GM21390 (cell line): ENCODE measurements around the gene LHFPL3.
"Not testable (repeated sequence)": the region's sequence is repeated elsewhere in the genome, so short reads cannot be mapped to it uniquely, and the experiment has no call there.

Experiments
- ATAC-seq: cut with Tn5 transposase; IDR thresholded peaks from one replicate; pipeline ENCODE4 v1.9.1; 2021; ENCODE audit not compliant: unreplicated experiment

LHFPL3 gene

GRCh38 chr7:104480529-104480928, 152.1 kb downstream of the LHFPL3 start:
- ATAC-seq = no peak

- no peak for ATAC-seq
These were observed 154.1 kb downstream of the LHFPL3 start for GRCh38 chr7:104482362-104483037.

GRCh38 chr7:104486931-104487330, 158.5 kb downstream of the LHFPL3 start:
- ATAC-seq = no peak

- no peak for ATAC-seq
These were observed 159.2 kb downstream of the LHFPL3 start for GRCh38 chr7:104487642-104488041.

- no peak for ATAC-seq
These were observed 169.1 kb downstream of the LHFPL3 start for GRCh38 chr7:104497379-104497967.

DNA sequence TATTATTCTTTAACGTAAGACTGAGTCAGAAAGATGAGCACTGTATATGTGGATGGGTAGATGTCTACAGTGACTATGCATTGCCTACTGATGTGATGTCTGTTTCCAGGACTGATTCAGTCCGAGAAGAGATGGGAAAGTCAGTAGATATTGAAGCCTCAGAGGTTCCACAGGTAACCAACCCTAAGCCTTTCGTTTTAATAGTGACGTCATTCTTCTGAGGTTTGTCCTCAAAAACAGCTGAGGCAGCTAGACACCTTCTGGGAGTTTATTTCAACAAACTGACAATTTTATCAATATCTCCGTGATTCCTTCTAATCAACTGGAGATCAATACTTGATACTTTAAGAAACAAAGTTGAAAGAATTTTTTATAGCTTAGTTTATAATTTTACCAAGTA, 171.6 kb downstream of the LHFPL3 start:
- no peak for ATAC-seq

GRCh38 chr7:104509874-104510273, 181.5 kb downstream of the LHFPL3 start:
- ATAC-seq = no peak

GRCh38 chr7:104524853-104525252, 196.4 kb downstream of the LHFPL3 start:
- ATAC-seq = no peak

DNA sequence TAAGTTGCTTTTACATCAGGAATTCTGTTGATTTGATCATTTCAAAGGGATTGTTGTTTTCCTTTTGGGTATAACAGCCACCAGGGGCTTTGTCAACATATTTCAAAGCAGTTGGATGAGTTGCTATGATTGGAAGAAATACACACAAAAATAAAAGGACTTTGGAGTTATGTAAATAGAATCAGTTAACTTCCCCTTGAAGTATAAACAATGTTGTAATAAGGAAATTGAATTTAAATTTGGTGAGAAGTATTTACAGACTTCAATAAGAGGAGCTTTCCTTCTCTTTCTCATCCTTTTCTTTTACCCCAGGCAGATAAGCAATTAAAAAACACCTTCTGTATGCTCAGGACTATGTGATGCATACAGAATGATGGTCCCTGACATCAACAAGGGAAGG, 199.7 kb downstream of the LHFPL3 start:
- no peak for ATAC-seq

DNA sequence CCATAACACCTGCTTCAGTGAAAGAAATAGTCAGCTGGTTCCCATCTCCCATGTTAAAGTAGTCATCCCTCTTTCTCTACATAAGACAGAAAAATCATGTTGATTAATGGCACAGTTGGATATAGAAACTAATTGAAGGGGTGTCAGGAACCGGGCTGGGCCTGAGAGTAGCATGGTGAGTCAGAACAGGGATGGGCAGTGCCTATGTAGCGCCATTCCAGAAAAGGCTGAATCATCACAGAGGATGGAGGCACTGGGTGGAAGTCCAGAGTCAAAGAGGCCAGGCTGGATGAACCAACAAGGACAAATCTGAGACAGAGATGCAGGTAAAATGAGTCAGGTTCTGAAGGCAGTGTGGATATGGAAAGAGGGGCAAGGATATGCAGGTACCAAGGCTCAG, 201.2 kb downstream of the LHFPL3 start:
- no peak for ATAC-seq

DNA sequence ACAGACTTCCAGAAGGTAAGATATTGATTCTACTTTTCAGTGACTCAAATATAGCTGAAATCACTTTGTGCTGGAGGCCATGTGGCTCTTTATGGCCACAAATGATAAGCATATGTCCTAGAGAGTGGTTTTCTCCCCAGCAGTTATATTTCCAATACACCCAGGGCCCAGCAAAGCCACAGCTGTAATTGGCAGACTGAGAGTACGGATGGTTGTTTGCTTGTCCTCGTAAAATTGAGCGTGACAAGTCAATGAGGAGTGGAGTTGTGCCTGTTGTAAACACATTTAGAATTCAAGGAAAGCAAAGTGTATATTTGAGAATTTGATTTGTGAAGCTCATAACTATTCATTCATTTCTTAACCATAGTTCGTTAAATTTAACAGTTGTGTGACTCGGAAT, 201.8 kb downstream of the LHFPL3 start:
- no peak for ATAC-seq

- no peak for ATAC-seq
These were observed 205.7 kb downstream of the LHFPL3 start for GRCh38 chr7:104534149-104534548.

GRCh38 chr7:104535841-104536240, 207.4 kb downstream of the LHFPL3 start:
- ATAC-seq = no peak

- no peak for ATAC-seq
These were observed 208.6 kb downstream of the LHFPL3 start for GRCh38 chr7:104536956-104537355.

GRCh38 chr7:104538152-104538551, 209.7 kb downstream of the LHFPL3 start:
- ATAC-seq = no peak

DNA sequence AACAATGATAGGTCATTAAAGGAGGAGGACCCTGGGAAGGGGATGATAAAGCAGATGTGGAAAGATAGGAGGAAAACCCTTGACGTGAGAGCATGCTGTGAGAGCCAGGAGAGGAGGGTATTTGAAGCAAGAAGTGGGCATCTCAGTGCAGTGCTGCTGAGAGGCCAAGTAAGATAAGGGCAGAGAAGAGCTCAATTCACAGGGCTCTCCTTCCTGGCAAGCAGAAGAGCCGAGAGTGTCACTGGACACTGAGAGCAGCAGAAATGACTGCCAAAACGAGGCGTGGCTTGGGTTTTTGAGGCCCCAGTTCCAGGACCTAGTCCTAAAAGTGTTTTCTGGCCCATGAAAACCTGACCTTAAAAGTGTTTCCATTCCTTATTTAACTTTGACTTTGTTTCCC, 213.5 kb downstream of the LHFPL3 start:
- ATAC-seq = no peak

GRCh38 chr7:104548861-104549260, 220.5 kb downstream of the LHFPL3 start:
- no peak for ATAC-seq

GRCh38 chr7:104550362-104550761, 222.0 kb downstream of the LHFPL3 start:
- ATAC-seq = no peak

GRCh38 chr7:104551226-104551625, 222.8 kb downstream of the LHFPL3 start:
- no peak for ATAC-seq

DNA sequence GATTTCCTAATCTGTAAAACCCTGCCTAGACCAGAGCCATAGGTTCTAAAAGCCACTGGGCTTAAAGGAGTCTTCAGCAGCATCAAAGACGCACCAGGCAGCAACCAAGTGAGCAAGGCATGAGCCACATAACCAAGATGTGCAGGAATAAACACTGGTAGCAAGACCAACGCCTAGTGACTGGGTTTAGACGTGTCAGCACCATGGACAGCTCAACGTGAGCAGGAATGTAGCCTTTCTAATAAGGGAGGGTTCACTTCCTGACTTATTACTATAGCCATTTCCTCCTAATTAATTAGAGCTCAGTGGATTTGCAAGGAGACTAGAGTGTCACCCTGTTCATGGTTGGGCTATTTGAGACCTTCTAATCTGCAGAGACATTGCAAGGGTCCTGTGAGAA, 223.7 kb downstream of the LHFPL3 start:
- no peak for ATAC-seq

DNA sequence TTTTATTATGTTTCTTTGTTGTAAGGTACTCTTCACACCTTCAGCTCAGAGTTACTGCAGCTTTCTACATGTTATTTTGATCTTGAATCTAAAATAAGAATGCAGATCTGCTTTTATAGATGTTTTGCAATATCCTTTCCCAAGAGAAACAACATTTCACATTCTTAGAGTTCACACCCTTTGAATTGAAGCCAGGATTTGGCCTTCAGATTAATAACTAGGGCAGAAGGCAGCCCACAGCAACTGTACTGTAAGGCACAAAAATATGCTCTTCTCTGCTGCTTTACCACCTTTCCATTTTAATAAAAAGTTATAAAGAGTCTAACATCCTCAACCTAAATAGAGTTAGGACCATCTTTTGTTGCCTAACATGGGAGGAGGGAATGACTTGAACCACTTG, 224.7 kb downstream of the LHFPL3 start:
- ATAC-seq = no peak

- ATAC-seq = not testable (repeated sequence)
These were observed 235.0 kb downstream of the LHFPL3 start for GRCh38 chr7:104563350-104563901.

DNA sequence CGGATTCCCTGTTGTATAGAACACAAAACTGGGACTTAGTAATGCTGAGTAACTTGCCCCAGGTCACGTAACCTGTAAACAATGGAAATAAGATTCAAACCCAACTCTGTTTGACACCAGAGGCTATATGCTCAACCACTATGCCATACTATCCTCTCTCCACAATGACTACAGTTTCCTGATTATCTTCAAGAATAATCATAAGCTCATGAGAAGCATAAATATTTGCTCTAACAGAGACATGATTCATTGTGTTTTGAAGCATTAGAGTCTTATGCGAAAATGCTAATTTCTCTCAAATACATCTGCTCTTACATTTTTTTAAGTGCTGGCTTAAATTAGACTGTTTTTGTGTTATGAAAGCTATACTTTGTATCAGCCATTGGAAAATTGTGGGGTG, 241.3 kb downstream of the LHFPL3 start:
- ATAC-seq = no peak
